Putamen (tissue), 1 donor: ENCODE data around the gene NEUROD2.

ENCODE experiments used
- DNase-seq: peaks from one replicate; pipeline ENCODE4 v3.0.0-alpha.2; 2016; ENCODE audit warnings: low spot score

The NEUROD2 gene

DNA sequence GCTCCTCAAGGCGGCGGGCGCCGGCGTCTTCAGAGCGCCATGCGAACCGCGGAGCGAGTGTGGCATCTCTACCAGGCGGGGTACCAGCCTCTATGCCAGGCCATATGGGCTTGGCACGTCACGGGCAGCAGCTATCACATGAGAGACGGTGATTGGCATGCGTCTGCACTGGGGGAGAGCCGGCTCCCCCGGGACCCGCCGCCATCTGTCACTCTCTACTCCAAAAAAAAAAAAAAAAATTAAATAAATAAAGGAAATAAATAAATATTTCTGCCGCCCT lies at the start of gene NEUROD2:
Gene NEUROD2, minus strand, starts transcription at position 70 of the 280 bp plus-strand sequence. CDS start 1,321 bp downstream, outside the sequence.
- DNase-seq = no peak

GRCh38 chr17:39655105-39655504 lies 47.4 kb upstream of the NEUROD2 start:
- DNase-seq = no peak

- DNase-seq = no peak
Observed at GRCh38 chr17:39653662-39654331, 46.1 kb upstream of the NEUROD2 start.

DNA sequence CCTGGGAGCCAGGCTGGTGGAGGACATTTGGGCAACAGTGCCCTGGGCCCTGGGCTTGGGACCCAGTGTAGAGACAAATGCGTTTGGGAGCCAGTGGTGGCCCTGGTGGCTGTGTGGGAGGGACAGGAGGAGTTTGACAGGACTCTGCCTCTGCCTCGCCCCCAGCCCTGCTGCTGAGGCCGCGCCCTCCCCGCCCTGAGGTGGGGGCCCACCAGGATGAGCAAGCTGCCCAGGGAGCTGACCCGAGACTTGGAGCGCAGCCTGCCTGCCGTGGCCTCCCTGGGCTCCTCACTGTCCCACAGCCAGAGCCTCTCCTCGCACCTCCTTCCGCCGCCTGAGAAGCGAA lies 45.6 kb upstream of the NEUROD2 start:
- DNase-seq = no peak

DNA sequence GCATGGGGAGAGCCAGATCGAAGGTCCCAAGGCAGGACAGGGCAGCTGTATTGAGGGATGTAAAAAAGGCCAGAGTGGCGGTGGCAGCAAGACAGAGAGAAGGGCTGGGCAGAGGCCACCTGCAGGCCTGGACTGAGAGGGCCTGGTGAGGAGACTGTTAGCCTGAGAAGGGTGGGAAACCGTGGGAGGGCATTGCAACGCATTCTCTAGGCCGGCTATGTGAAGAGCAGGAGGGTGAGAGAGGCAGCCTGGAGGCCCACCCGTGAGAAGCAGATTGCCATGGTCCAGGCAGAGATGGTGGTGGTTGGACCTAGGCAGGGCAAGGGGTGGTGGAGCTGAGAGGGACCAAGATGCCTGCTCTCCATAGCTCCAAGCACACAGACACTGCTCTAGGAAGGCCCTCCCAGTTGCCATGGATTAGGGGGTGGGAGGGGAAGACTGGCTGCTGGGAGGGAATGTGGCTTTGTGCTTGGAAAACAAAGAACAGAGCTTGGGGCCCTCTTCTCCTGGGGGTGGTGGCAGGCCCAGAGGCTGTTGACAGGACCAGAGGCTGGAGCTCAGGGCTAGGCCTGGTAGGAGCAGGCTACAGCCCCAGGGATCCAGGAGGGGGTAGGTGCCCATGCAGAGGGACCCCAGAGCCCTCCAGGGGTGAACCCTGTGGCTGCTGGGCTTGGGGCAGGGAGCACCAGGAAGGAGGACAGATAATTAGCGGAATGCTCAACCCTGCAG lies 45.0 kb upstream of the NEUROD2 start:
- peak; percentile 84 for DNase-seq

- DNase-seq = no peak
Observed at GRCh38 chr17:39651923-39652586, 44.3 kb upstream of the NEUROD2 start.

DNA sequence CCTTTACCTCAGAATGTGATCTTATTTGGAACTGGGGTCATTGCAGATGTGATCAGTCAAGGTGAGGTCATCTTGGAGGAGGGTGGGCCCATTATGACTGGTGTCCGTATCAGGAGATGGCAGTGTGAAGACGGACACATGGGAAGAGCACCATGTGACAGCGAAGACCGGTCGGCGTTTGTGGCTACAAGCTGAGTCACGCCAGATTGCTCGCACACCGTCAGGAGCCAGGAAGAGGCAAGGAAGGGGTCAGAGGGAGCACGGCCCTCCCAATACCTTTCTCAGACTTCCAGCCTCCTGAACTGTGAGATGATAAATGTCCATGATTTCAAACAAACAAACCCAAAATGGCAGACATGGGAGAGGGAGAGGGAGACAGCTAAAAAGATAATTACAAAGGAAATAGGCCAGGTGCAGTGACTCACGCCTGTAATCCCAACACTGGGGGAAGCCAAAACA lies 42.4 kb upstream of the NEUROD2 start:
- DNase-seq = no peak

- DNase-seq = no peak
Observed at GRCh38 chr17:39648616-39649366, 41.1 kb upstream of the NEUROD2 start.

GRCh38 chr17:39647256-39647655 lies 39.5 kb upstream of the NEUROD2 start:
- DNase-seq = no peak

- DNase-seq = no peak
Observed at GRCh38 chr17:39643271-39643670, 35.6 kb upstream of the NEUROD2 start.

DNA sequence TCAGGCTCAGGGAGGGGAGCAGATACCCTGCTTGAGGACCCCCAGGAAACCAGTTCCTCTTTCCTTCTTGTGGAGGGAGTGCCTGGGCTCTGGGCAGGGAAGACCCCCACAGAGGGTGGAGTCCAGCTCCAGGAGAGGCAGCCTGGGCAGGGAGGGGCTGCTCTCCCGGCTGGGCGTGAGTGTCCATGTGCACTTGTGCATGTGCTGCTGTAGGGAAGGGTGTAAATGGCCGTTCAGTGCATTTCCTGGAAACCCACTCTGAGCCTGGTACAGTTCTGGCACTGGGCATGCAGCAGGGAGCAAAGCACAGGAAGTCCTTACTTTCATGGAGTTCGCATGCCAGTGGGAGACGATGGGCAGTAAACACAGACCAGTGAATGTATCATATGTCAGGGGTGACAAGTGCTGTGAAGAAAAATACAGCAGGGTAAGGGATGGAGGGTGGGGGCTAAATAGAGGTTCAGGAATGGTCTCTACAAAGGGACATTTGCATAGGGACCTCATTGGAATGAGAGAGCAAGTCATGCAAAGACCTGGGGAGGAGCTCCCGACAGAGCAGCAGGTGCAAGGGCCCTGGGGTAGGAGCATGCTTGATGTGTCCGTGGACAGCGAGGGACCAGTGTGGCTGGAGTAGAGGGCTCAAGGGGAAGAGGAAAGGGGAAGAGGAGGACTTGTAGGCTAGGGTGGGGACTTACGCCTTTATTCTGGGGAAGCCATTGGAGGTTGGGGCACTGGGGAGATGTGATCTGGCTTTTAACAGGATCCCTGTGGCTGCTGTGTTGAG lies 34.8 kb upstream of the NEUROD2 start:
- no peak for DNase-seq

GRCh38 chr17:39641883-39642282 lies 34.2 kb upstream of the NEUROD2 start:
- DNase-seq = no peak

DNA sequence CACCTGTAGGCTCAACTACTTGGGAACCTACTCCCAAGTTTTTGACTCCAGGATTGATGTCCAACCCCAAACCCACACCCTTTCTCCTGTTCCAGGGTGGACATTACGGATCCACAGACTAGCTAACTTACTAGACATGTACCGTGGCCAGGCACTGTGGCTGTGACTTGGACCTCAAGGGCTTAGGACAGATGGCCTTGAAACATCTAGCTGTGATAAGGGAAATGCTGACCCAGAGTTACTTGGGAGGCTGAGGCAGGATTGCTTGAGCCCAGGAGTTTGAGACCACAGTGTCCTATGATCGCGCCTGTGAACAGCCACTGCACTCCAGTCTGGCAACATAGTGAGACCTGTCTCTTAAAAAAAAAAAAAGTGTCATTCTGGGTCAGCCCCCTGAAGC lies 33.4 kb upstream of the NEUROD2 start:
- DNase-seq = no peak

DNA sequence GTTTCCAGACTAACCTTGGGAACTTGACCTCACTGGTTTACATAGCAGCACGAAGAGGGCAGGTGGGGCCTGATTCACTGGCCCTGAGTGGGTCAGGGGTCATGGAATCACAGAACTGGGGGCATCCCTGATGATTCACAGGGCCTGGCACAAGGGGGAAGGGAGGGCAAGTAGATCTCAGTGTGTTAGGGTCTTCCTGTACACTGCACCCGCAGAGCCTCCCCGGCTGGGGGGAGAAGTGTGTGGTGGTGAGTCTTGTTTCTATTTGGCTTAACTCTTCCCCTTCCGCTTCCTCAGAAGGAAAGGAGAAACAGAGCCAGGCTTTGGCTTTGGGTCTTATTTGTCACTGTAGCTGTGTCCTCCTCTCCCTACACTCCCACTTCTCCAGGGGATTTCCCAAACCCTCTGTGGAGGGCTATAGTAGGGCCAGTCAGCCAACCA lies 32.9 kb upstream of the NEUROD2 start:
- no peak for DNase-seq

- no peak for DNase-seq
Observed at GRCh38 chr17:39639566-39640458, 32.1 kb upstream of the NEUROD2 start.

DNA sequence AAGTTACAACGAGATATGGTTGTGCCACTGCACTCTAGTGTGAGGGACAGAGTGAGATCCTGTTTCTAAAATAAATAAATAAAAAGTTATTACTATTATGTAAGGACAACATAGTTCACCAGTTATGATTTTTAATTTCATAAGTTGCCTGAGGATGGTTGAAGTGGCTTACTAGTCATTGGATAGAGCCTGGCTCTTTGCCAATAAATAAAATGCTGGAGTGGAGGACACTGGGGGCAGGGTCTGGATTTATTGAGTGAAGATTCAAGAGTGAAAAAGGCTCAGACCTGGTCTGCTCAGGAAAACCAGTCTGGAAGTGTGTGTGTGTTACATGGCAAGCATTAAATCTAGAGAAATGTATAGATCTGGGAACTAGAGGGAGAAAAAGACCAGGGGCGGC lies 31.3 kb upstream of the NEUROD2 start:
- no peak for DNase-seq

DNA sequence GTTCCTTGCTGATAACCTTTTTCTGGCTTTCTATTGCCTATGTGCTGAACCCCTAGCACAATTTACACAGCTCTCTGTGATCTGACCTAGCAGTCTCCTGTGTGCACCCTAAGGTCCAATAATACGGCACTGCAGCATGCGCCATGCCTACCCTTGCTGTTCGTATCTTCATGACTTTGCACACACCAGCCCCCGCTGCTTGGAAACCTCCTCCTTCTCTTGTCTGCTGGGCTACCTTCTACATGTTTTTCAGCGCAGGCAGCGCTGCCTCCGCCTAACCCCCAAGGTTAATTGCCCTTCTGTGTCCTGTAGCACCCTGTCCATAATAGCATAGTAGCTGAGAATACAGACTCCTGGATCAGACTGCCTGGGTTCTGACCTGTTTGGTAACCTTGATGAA lies 30.6 kb upstream of the NEUROD2 start:
- DNase-seq = no peak

GRCh38 chr17:39636927-39637736 lies 29.4 kb upstream of the NEUROD2 start, which contains the start of gene STARD3:
Gene STARD3 (plus strand): TSS chr17:39637144. CDS start chr17:39653532, 16,388 bp downstream.
- peak; percentile 87 for DNase-seq

DNA sequence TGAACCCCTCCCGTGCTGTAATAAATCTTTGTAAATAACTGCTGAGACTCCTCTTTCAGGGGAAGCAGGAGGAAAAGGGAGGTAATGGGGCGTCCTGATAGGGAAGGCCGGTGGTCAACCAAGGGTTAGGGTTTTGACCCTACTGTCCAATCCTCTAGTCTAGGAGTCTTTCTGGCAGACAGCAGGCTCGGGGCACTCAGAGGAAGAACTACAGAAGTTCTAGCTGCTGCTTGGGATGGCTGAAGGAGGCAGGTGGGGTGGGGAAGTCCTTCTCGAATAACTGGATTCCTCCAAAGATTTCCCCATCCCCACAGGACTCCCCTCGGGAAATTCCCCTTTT lies 28.8 kb upstream of the NEUROD2 start:
- no peak for DNase-seq

GRCh38 chr17:39635614-39636176 lies 28.0 kb upstream of the NEUROD2 start:
- DNase-seq = no peak
